HG02870 (cell line): ENCODE measurements around the gene FAM186B.

Experiments used
- ATAC-seq: cut with Tn5 transposase; IDR thresholded peaks from one replicate; pipeline ENCODE4 v1.9.1; 2021; ENCODE audit warnings: mild to moderate bottlenecking, moderate library complexity; ENCODE audit not compliant: unreplicated experiment

The FAM186B gene

GRCh38 chr12:49539406-49540228 lies 65.8 kb downstream of the FAM186B start:
- no peak for ATAC-seq

- ATAC-seq, result no peak
Measured at GRCh38 chr12:49538510-49539403, 66.7 kb downstream of the FAM186B start, which contains the start of gene KCNH3. Gene KCNH3 (plus strand): TSS chr12:49539030. CDS start chr12:49539417, 387 bp downstream.

- no peak for ATAC-seq
Measured at GRCh38 chr12:49537752-49538509, 67.5 kb downstream of the FAM186B start.
